Fibroblast of pulmonary artery (primary cell): ENCODE data around the gene LCLAT1.

ENCODE experiments used
- DNase-seq: peaks from one replicate; pipeline ENCODE4 v3.0.0-alpha.2; 2010; ENCODE audit warnings: low read depth
- H3K4me3 ChIP-seq: replicated peaks from 2 replicates; pipeline ENCODE4 v1.5.1; 2011; ENCODE audit warnings: low read depth, mild to moderate bottlenecking, control low read depth, low read length, moderate library complexity
- TF ChIP-seq, protein P1 (sequence below): IDR thresholded peaks from 2 replicates; pipeline ENCODE4 v1.5.1; 2011; ENCODE audit warnings: mild to moderate bottlenecking, control low read depth, low read length, inconsistent platforms; ENCODE audit errors: missing control alignments

Gene LCLAT1

DNA sequence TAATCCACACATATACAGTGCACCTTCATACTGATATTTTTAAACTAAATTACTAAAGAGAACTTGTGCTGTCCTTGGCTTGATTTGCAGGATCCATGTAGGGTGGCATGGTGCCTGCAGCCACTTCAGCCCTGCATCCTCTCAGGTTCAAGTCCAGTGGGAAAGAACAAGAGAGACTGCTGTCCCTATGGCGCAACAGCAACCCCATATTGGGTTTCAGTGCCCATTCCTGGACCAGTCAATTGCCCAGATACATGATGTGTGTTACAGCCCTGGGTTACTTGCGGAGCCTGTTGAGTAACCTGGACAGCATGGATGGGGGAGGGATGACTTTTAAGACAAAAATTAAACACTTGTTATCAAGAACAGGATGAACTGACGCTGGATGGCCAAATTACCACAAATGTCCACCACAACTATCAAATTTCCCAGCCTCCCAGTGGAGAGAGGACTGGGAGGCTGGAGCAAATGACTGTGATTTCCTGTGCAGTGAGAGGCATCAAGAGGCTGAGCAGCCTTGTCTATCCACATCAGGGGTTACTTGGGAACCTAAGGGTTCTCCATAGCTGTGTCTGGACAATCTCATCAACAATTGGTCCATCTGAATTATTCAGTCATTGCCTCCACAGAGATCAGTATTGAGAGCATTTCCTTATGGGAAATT lies 198.2 kb downstream of the LCLAT1 start:
- H3K4me3 ChIP-seq = no peak overlapping the region
- no peak for DNase-seq
- TF ChIP-seq, protein P1, sequence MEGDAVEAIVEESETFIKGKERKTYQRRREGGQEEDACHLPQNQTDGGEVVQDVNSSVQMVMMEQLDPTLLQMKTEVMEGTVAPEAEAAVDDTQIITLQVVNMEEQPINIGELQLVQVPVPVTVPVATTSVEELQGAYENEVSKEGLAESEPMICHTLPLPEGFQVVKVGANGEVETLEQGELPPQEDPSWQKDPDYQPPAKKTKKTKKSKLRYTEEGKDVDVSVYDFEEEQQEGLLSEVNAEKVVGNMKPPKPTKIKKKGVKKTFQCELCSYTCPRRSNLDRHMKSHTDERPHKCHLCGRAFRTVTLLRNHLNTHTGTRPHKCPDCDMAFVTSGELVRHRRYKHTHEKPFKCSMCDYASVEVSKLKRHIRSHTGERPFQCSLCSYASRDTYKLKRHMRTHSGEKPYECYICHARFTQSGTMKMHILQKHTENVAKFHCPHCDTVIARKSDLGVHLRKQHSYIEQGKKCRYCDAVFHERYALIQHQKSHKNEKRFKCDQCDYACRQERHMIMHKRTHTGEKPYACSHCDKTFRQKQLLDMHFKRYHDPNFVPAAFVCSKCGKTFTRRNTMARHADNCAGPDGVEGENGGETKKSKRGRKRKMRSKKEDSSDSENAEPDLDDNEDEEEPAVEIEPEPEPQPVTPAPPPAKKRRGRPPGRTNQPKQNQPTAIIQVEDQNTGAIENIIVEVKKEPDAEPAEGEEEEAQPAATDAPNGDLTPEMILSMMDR = no peak

DNA sequence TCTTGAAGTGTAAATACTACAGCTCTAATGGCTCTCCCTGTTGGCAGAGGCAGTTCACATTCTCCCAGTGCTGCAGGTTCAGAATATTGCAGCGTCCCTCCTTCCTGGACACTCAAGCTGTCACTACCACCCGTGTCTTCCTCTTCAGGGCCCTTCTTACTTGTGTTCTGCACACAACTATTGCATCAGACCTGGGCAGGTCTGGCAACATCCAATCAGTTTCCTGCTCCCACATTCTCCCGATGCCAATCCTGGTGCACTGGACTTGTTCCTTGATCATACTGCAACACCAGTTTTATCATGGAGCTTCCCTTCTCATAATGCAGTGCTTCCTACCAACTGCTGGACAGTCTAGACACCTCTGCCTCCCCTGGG lies 198.7 kb downstream of the LCLAT1 start:
- DNase-seq = no peak
- TF ChIP-seq, protein P1 = no peak
- no peak overlapping the region for H3K4me3 ChIP-seq

DNA sequence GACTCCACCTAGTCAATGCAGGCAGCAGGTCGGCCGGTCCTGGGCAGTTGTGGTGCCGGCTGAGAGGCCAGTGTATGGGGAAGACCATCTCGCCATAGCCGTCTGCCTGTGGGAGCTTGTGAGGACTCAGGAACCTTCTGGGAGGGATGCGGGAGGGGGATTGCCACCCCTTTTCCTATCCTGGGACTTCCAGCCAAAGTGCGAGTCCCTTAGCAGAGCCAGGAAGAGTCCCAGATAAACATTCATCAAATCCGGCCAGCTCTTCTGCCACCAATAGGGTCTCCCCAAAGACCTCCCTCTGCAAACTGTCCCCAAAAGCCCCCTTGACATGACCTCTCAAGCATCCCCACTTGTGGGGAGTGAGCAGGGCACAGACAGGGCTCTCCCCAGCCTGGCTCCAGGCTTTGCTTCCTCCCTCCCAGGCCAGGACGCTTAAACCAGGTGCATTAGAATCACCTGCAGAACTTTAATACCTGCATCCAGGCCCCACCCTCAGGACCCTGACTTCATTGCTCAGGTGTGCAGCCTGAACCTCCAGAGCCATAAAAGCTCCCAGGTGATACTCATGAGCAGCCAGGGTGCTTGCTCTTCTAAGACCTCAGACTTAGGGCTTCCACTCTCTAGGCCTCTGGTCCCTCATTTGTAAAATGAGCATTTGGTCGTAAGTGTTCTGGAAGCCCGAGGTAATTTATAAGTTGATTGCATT lies 200.9 kb downstream of the LCLAT1 start:
- H3K4me3 ChIP-seq = no peak overlapping the region
- DNase-seq = no peak
- TF ChIP-seq, protein P1 = no peak

DNA sequence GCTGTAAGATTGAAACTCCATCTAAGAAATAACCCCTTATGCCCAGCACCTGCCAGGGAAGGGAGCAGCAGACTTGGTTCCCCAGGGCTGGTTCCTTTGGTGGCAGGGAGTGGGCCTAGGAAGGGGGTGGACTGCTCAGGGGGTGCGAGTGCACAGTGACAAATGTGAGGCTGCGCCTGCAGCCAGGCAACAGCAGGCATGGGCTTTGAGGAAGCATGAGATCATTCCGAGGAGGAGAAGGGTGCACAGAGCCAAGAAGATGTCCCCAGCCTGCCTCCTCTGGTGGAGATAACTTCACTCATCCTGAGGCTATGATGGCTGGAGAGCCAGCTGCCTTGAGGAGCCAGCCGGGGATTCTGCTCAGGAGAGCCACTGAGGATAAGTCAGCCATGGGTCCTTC lies 202.2 kb downstream of the LCLAT1 start:
- no peak for DNase-seq
- TF ChIP-seq, protein P1 = no peak
- H3K4me3 ChIP-seq = no peak overlapping the region

GRCh38 chr2:30649828-30650227 lies 202.8 kb downstream of the LCLAT1 start:
- no peak for DNase-seq
- TF ChIP-seq, protein P1 = no peak
- no peak overlapping the region for H3K4me3 ChIP-seq

GRCh38 chr2:30652271-30652915 lies 205.3 kb downstream of the LCLAT1 start:
- H3K4me3 ChIP-seq = no peak overlapping the region
- TF ChIP-seq, protein P1 = no peak
- DNase-seq = no peak
